Measurements from ENCODE around the gene NUDT7.

- TF ChIP-seq, protein P1, sequence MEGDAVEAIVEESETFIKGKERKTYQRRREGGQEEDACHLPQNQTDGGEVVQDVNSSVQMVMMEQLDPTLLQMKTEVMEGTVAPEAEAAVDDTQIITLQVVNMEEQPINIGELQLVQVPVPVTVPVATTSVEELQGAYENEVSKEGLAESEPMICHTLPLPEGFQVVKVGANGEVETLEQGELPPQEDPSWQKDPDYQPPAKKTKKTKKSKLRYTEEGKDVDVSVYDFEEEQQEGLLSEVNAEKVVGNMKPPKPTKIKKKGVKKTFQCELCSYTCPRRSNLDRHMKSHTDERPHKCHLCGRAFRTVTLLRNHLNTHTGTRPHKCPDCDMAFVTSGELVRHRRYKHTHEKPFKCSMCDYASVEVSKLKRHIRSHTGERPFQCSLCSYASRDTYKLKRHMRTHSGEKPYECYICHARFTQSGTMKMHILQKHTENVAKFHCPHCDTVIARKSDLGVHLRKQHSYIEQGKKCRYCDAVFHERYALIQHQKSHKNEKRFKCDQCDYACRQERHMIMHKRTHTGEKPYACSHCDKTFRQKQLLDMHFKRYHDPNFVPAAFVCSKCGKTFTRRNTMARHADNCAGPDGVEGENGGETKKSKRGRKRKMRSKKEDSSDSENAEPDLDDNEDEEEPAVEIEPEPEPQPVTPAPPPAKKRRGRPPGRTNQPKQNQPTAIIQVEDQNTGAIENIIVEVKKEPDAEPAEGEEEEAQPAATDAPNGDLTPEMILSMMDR (IDR thresholded peaks at IDR 0.05; ENCODE audit: low read depth, low read length, missing input control): no peak
- TF ChIP-seq EGR1 (IDR thresholded peaks at IDR 0.05; ENCODE audit: low read depth in 2 of 2) (no peak), SP1 (IDR thresholded peaks at IDR 0.05) (no peak), JUND (IDR thresholded peaks at IDR 0.05) (no peak), ATF3 (IDR thresholded peaks at IDR 0.05) (no peak), MAX (IDR thresholded peaks at IDR 0.05) (no peak), HNF4A (conservative IDR thresholded peaks at IDR 0.05) (no peak), TAF1 (conservative IDR thresholded peaks at IDR 0.05) (no peak), NR2F2 (IDR thresholded peaks at IDR 0.05) (no peak)
- TF ChIP-seq, protein P2, sequence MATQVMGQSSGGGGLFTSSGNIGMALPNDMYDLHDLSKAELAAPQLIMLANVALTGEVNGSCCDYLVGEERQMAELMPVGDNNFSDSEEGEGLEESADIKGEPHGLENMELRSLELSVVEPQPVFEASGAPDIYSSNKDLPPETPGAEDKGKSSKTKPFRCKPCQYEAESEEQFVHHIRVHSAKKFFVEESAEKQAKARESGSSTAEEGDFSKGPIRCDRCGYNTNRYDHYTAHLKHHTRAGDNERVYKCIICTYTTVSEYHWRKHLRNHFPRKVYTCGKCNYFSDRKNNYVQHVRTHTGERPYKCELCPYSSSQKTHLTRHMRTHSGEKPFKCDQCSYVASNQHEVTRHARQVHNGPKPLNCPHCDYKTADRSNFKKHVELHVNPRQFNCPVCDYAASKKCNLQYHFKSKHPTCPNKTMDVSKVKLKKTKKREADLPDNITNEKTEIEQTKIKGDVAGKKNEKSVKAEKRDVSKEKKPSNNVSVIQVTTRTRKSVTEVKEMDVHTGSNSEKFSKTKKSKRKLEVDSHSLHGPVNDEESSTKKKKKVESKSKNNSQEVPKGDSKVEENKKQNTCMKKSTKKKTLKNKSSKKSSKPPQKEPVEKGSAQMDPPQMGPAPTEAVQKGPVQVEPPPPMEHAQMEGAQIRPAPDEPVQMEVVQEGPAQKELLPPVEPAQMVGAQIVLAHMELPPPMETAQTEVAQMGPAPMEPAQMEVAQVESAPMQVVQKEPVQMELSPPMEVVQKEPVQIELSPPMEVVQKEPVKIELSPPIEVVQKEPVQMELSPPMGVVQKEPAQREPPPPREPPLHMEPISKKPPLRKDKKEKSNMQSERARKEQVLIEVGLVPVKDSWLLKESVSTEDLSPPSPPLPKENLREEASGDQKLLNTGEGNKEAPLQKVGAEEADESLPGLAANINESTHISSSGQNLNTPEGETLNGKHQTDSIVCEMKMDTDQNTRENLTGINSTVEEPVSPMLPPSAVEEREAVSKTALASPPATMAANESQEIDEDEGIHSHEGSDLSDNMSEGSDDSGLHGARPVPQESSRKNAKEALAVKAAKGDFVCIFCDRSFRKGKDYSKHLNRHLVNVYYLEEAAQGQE (IDR thresholded peaks at IDR 0.05): no peak
- TF ChIP-seq, protein P3, sequence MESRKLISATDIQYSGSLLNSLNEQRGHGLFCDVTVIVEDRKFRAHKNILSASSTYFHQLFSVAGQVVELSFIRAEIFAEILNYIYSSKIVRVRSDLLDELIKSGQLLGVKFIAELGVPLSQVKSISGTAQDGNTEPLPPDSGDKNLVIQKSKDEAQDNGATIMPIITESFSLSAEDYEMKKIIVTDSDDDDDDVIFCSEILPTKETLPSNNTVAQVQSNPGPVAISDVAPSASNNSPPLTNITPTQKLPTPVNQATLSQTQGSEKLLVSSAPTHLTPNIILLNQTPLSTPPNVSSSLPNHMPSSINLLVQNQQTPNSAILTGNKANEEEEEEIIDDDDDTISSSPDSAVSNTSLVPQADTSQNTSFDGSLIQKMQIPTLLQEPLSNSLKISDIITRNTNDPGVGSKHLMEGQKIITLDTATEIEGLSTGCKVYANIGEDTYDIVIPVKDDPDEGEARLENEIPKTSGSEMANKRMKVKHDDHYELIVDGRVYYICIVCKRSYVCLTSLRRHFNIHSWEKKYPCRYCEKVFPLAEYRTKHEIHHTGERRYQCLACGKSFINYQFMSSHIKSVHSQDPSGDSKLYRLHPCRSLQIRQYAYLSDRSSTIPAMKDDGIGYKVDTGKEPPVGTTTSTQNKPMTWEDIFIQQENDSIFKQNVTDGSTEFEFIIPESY (IDR thresholded peaks at IDR 0.05): no peak
These were observed 37.5 kb downstream of the NUDT7 start for GRCh38 chr16:77759821-77760220.
